ENCODE results near the gene DTNBP1. TPM values are rescaled to one million over a fixed set of nuclear protein-coding genes. Genes with fewer than 3 reads are reported as not detected.

Gene DTNBP1
- total RNA-seq, 1 experiment from 2014 or later: 28.2 TPM

- peaks cover 55% of the 10 kb centered on the region for H3K36me3 ChIP-seq (ENCODE audit: insufficient read depth, low read length, poor library complexity, severe bottlenecking)
- BruUV-seq (replicated peaks): no TSS peak
Measured at GRCh38 chr6:15515226-15515625, 147.6 kb downstream of the DTNBP1 start.

GRCh38 chr6:15513801-15514711, 148.8 kb downstream of the DTNBP1 start:
- Histone ChIP-seq H3K27ac (ENCODE audit: low read depth, low read length, poor library complexity, severe bottlenecking) (no peak overlapping the region), H3K4me3 (ENCODE audit: low read depth, low read length, poor library complexity, severe bottlenecking) (no peak overlapping the region), H3K27me3 (replicated peaks; ENCODE audit: insufficient read depth, low read depth, low read length, poor library complexity) (no peaks in the 10 kb centered on the region), H3K36me3 (ENCODE audit: insufficient read depth, low read length, poor library complexity, severe bottlenecking) (peaks cover 49% of the 10 kb centered on the region), H3K4me1 (ENCODE audit: insufficient read depth, low read length, poor library complexity, severe bottlenecking) (peaks cover 16% of the 10 kb centered on the region), H3K9me3 (ENCODE audit: low read depth, low read length, poor library complexity, severe bottlenecking) (no peaks in the 10 kb centered on the region)
- intact Hi-C loops (cut with micrococcal nuclease; ENCODE audit: unreplicated experiment): no loop called here
- BruUV-seq (replicated peaks): no TSS peak
- POLR2A ChIA-PET (ENCODE audit: low non-redundant PET): interaction anchor here (0.6 kb wide), 1 partner anchor 1306 kb away, joined by 4 read pairs; no protein-coding TSS in a partner anchor
- CTCF ChIA-PET: no interaction called here
- TF ChIP-seq EZH2 (IDR thresholded peaks at IDR 0.05; ENCODE audit: borderline replicate concordance, low read depth, low read length, poor library complexity, severe bottlenecking) (no peak), CTCF (conservative IDR thresholded peaks at IDR 0.05; ENCODE audit: low read depth, low read length) (no peak)
- no peak for DNase-seq (ENCODE audit: low spot score)

More at GRCh38 chr6:15515226-15515625, 147.6 kb downstream of the DTNBP1 start:
- intact Hi-C loops (cut with micrococcal nuclease; ENCODE audit: unreplicated experiment): no loop called here
- H3K4me1 ChIP-seq (ENCODE audit: insufficient read depth, low read length, poor library complexity, severe bottlenecking): peaks cover 16% of the 10 kb centered on the region
- no peaks in the 10 kb centered on the region for H3K9me3 ChIP-seq (ENCODE audit: low read depth, low read length, poor library complexity, severe bottlenecking)
- no peak overlapping the region for H3K4me3 ChIP-seq (ENCODE audit: low read depth, low read length, poor library complexity, severe bottlenecking)
- POLR2A ChIA-PET (ENCODE audit: low non-redundant PET): interaction anchor here (0.6 kb wide), 1 partner anchor 1307 kb away, joined by 4 read pairs; no protein-coding TSS in a partner anchor
- CTCF ChIA-PET: interaction anchor here (0.6 kb wide), 1 partner anchor 109 kb away, joined by 5 read pairs; no protein-coding TSS in a partner anchor
- H3K27me3 ChIP-seq (replicated peaks; ENCODE audit: insufficient read depth, low read depth, low read length, poor library complexity): no peaks in the 10 kb centered on the region
- DNase-seq (ENCODE audit: low spot score): no peak
- no peak overlapping the region for H3K27ac ChIP-seq (ENCODE audit: low read depth, low read length, poor library complexity, severe bottlenecking)
- no peak for TF ChIP-seq EZH2 (IDR thresholded peaks at IDR 0.05; ENCODE audit: borderline replicate concordance, low read depth, low read length, poor library complexity, severe bottlenecking)
- TF ChIP-seq CTCF (conservative IDR thresholded peaks at IDR 0.05; ENCODE audit: low read depth, low read length): no peak

- ChIA-PET POLR2A (ENCODE audit: low non-redundant PET) (no interaction called here), CTCF (no interaction called here)
- no TSS peak for BruUV-seq (replicated peaks)
- Histone ChIP-seq H3K27ac (ENCODE audit: low read depth, low read length, poor library complexity, severe bottlenecking) (no peak overlapping the region), H3K27me3 (replicated peaks; ENCODE audit: insufficient read depth, low read depth, low read length, poor library complexity) (no peaks in the 10 kb centered on the region), H3K36me3 (ENCODE audit: insufficient read depth, low read length, poor library complexity, severe bottlenecking) (peaks cover 54% of the 10 kb centered on the region), H3K4me1 (ENCODE audit: insufficient read depth, low read length, poor library complexity, severe bottlenecking) (peaks cover 16% of the 10 kb centered on the region), H3K9me3 (ENCODE audit: low read depth, low read length, poor library complexity, severe bottlenecking) (no peaks in the 10 kb centered on the region), H3K4me3 (ENCODE audit: low read depth, low read length, poor library complexity, severe bottlenecking) (no peak overlapping the region)
- DNase-seq (ENCODE audit: low spot score): no peak
- no peak for TF ChIP-seq EZH2 (IDR thresholded peaks at IDR 0.05; ENCODE audit: borderline replicate concordance, low read depth, low read length, poor library complexity, severe bottlenecking)
- no peak for TF ChIP-seq CTCF (conservative IDR thresholded peaks at IDR 0.05; ENCODE audit: low read depth, low read length)
- intact Hi-C loops (cut with micrococcal nuclease; ENCODE audit: unreplicated experiment): no loop called here
Measured at GRCh38 chr6:15513131-15513771, 149.6 kb downstream of the DTNBP1 start.

Measured in A673 (cell line).